ENCODE measurements around the gene HAPLN3. TPM values are rescaled to one million over a fixed set of nuclear protein-coding genes. Genes with fewer than 3 reads are reported as not detected.
A peak's percentile ranks its signal among the peaks of the same experiment; 100 is the strongest.

HAPLN3 gene
- total and polyA plus RNA-seq, 8 donors, result 0.61 to 33.9 (median 6.4) TPM; not detected in 1

DNA sequence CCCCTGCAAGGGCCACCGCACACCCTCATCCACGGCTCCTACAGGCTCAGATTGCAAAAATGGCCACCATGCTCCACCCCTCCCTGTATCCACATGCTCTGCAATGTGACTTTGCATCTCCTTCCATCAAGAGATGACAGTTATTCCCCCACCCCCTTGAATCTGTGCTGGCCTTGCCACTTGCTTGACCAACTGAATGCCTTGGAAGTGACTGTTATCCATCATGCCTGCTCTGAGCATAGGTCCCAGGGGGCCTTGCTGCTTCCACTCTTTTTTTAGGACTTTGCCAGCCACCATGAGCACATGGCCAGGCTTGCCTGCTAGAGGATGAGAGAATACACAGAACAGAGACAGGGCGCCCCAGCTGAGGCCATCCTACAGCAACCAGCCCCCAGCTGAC is 13.6 kb downstream of the HAPLN3 start:
- Histone ChIP-seq H3K27me3 (peaks cover 0 to 4% (median 0%) of the 10 kb centered on the region in 3 donors), H3K27ac (no peak overlapping the region), H3K4me1 (no peaks in the 10 kb centered on the region), H3K9me3 (no peaks in the 10 kb centered on the region), H3K36me3 (peaks cover 0 to 3% (median 0%) of the 10 kb centered on the region in 4 donors), H3K4me3 (no peak overlapping the region)
- 91 to 96% (median 94%) methylated on average over 3 of the region's 3 CpGs for WGBS, 5 donors
- intact Hi-C loops (cut with DNase I; ENCODE audit: low total_unique reads), result no loop called here
- TF ChIP-seq POLR2A (IDR thresholded peaks at IDR 0.05) (no peak), POLR2AphosphoS5 (IDR thresholded peaks at IDR 0.05) (no peak), EP300 (IDR thresholded peaks at IDR 0.05) (no peak)
- TF ChIP-seq, protein P1, sequence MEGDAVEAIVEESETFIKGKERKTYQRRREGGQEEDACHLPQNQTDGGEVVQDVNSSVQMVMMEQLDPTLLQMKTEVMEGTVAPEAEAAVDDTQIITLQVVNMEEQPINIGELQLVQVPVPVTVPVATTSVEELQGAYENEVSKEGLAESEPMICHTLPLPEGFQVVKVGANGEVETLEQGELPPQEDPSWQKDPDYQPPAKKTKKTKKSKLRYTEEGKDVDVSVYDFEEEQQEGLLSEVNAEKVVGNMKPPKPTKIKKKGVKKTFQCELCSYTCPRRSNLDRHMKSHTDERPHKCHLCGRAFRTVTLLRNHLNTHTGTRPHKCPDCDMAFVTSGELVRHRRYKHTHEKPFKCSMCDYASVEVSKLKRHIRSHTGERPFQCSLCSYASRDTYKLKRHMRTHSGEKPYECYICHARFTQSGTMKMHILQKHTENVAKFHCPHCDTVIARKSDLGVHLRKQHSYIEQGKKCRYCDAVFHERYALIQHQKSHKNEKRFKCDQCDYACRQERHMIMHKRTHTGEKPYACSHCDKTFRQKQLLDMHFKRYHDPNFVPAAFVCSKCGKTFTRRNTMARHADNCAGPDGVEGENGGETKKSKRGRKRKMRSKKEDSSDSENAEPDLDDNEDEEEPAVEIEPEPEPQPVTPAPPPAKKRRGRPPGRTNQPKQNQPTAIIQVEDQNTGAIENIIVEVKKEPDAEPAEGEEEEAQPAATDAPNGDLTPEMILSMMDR (IDR thresholded peaks at IDR 0.05), result no peak
- DNase-seq, result no peak

DNA sequence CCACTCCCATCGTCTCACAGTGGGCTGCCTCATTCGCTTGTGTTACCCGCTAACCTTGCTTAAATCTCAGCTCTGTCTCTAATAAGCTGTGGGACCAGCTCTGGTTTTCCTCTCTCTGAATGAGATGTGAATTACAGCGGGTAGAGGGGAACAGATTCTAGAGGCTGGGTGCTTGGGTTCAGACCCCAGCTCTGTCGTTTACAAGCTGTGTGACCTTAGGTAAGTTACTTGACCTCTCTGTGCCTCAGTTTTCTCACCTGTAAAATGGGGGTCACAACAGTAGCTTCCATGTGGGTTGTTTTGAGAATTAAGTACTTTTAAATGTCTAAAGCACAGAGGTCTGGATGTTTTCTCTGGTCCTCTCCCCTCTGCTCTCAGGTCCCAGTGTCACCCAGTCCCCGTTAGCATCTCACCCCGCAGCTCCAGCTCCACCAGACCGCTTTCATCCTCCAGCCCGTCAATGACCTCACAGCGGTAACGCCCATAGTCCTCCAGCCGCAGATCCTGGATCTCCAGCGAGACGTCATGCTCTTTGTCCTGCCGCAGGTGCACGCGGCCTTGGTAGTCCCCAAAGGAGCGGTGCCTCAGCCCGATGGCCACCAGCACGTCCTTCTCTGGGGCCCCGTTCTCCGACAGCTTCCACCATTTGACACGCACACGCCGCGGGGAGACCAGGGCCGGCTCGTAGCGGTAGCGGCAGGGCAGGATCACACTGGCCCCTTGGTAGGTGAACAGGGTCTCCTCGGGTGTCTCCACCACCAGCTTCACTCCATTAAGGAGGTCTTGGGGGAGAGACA is 14.2 kb downstream of the HAPLN3 start:
- peaks cover 0 to 3% (median 0%) of the 10 kb centered on the region in 4 donors for H3K36me3 ChIP-seq
- H3K27me3 ChIP-seq, result peaks cover 0 to 4% (median 0%) of the 10 kb centered on the region in 3 donors
- 95 to 97% (median 96%) methylated on average over 31 of the region's 31 CpGs for WGBS, 5 donors
- intact Hi-C loops (cut with DNase I; ENCODE audit: low total_unique reads), result no loop called here
- H3K27ac ChIP-seq, result no peak overlapping the region
- TF ChIP-seq, protein P1 (IDR thresholded peaks at IDR 0.05), result no peak
- TF ChIP-seq POLR2A (IDR thresholded peaks at IDR 0.05) (no peak), EP300 (IDR thresholded peaks at IDR 0.05) (no peak), POLR2AphosphoS5 (IDR thresholded peaks at IDR 0.05) (no peak)
- H3K4me1 ChIP-seq, result no peaks in the 10 kb centered on the region
- DNase-seq, result no peak
- no peaks in the 10 kb centered on the region for H3K9me3 ChIP-seq
- no peak overlapping the region for H3K4me3 ChIP-seq

DNA sequence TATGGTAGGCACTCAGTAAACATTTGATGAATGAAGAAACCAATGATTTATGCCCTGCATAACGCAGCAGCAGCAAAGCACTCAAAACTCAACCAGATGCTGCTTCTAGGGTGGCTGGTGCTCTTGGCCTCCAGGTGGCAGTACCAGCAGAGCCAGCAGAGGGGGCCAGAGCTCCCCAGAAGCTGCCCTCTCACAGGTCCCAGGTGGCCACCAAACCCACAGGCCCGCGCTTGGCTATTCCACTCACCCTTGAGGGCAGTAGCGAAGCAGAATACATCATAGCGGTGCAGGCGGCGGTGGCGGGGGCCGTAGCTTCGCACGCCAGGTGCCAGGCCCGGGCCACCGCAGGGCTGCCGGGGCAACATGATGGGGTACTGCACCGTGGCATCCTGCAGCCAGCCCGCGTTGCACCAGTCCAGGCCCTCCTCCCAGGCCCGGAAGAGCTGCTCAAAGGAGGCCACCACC is 16.6 kb downstream of the HAPLN3 start:
- H3K27me3 ChIP-seq, result peaks cover 0 to 13% (median 0%) of the 10 kb centered on the region in 3 donors
- TF ChIP-seq, protein P1 (IDR thresholded peaks at IDR 0.05), result peak in 4 of 7 experiments; percentile 6 to 59 (median 52)
- no peak for TF ChIP-seq POLR2AphosphoS5 (IDR thresholded peaks at IDR 0.05)
- DNase-seq, result peak; percentile 47 to 70
- 33 to 80% (median 73%) methylated on average over 1 to 18 of the region's 18 CpGs for WGBS, 5 donors
- no peak overlapping the region for H3K27ac ChIP-seq
- H3K9me3 ChIP-seq, result no peaks in the 10 kb centered on the region
- H3K4me1 ChIP-seq, result no peaks in the 10 kb centered on the region
- H3K4me3 ChIP-seq, result no peak overlapping the region
- peaks cover 0 to 3% (median 0%) of the 10 kb centered on the region in 4 donors for H3K36me3 ChIP-seq
- intact Hi-C loops (cut with DNase I; ENCODE audit: low total_unique reads), result no loop called here

DNA sequence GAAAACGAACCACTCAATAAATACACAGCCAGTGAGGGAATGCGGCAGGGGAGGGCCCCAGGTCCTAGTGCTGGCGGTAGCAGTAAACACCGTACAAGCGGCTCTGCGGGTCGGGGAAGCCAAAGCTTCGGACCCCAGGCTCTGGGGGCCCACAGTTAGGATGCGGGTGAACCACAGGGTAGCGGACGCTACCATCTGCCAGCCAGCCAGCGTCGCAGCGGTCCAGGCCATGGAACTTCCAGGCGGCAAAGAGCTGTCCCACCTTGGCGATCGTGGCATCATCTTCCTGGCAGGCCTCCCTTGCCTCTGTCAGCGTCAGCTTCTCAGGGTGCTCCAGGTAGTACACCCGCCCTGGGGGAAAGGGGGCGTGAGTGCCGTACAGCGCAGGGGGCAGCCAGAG is 17.4 kb downstream of the HAPLN3 start:
- peaks cover 0 to 3% (median 0%) of the 10 kb centered on the region in 4 donors for H3K36me3 ChIP-seq
- H3K27ac ChIP-seq, result no peak overlapping the region
- WGBS, 5 donors, result 90 to 94% (median 91%) methylated on average over 19 to 22 of the region's 22 CpGs
- intact Hi-C loops (cut with DNase I; ENCODE audit: low total_unique reads), result no loop called here
- H3K4me3 ChIP-seq, result no peak overlapping the region
- DNase-seq, result no peak
- H3K27me3 ChIP-seq, result peaks cover 0 to 22% (median 0%) of the 10 kb centered on the region in 3 donors
- H3K9me3 ChIP-seq, result no peaks in the 10 kb centered on the region
- no peak for TF ChIP-seq POLR2AphosphoS5 (IDR thresholded peaks at IDR 0.05)
- TF ChIP-seq EP300 (IDR thresholded peaks at IDR 0.05), result no peak
- TF ChIP-seq POLR2A (IDR thresholded peaks at IDR 0.05), result no peak
- TF ChIP-seq, protein P1 (IDR thresholded peaks at IDR 0.05), result no peak
- no peaks in the 10 kb centered on the region for H3K4me1 ChIP-seq
